Hepatocyte (in vitro differentiated cells): ENCODE data around the gene STK32B.

Experiments
- EZH2 ChIP-seq: fragments of 200-600 bp; sonication (generic); IDR thresholded peaks from 2 replicates; pipeline ENCODE4 v1.6.1; 2016; ENCODE audit warnings: antibody characterized with exemption, mild to moderate bottlenecking, borderline replicate concordance
- EZH2phosphoT487 ChIP-seq: fragments of 200-600 bp; sonication (generic); IDR thresholded peaks from one replicate; pipeline ENCODE4 v1.6.1; 2018; ENCODE audit warnings: antibody characterized with exemption, mild to moderate bottlenecking, low read depth, moderate library complexity; ENCODE audit not compliant: unreplicated experiment, severe bottlenecking
- TF ChIP-seq, protein P1 (sequence below): fragments of 200-600 bp; sonication (generic); IDR thresholded peaks from 2 replicates; pipeline ENCODE4 v1.5.1; 2016; ENCODE audit warnings: antibody characterized with exemption, mild to moderate bottlenecking; ENCODE audit not compliant: poor library complexity

DNA sequence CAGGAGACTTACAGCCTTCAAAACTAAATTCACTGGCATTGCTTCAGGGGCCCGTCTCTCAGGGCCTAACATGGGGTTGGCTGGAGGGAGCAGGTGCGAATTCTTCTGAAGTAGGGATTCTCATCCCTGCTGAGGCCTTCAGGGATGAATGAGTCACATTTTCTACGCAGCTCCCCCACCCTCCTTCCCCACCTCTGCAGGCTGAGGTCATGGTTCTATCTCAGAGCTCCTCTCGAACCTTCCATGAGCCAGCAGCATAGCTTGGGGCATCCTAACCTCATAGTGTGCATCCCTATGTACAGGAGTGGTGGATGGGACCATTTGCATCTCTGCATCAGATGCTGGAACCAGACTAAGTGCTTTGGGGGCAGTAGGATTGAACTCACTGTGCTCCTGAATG, 347.8 kb downstream of the STK32B start:
- TF ChIP-seq, protein P1, sequence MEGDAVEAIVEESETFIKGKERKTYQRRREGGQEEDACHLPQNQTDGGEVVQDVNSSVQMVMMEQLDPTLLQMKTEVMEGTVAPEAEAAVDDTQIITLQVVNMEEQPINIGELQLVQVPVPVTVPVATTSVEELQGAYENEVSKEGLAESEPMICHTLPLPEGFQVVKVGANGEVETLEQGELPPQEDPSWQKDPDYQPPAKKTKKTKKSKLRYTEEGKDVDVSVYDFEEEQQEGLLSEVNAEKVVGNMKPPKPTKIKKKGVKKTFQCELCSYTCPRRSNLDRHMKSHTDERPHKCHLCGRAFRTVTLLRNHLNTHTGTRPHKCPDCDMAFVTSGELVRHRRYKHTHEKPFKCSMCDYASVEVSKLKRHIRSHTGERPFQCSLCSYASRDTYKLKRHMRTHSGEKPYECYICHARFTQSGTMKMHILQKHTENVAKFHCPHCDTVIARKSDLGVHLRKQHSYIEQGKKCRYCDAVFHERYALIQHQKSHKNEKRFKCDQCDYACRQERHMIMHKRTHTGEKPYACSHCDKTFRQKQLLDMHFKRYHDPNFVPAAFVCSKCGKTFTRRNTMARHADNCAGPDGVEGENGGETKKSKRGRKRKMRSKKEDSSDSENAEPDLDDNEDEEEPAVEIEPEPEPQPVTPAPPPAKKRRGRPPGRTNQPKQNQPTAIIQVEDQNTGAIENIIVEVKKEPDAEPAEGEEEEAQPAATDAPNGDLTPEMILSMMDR: no peak
- TF ChIP-seq EZH2: no peak
- no peak for TF ChIP-seq EZH2phosphoT487
